HG02840 (cell line): ENCODE data around the gene PYGB.

Experiments
- ATAC-seq: cut with Tn5 transposase; IDR thresholded peaks from one replicate; pipeline ENCODE4 v1.9.1; 2021; ENCODE audit warnings: mild to moderate bottlenecking, moderate library complexity, moderate number of reproducible peaks; ENCODE audit not compliant: unreplicated experiment, low FRiP score

The PYGB gene

DNA sequence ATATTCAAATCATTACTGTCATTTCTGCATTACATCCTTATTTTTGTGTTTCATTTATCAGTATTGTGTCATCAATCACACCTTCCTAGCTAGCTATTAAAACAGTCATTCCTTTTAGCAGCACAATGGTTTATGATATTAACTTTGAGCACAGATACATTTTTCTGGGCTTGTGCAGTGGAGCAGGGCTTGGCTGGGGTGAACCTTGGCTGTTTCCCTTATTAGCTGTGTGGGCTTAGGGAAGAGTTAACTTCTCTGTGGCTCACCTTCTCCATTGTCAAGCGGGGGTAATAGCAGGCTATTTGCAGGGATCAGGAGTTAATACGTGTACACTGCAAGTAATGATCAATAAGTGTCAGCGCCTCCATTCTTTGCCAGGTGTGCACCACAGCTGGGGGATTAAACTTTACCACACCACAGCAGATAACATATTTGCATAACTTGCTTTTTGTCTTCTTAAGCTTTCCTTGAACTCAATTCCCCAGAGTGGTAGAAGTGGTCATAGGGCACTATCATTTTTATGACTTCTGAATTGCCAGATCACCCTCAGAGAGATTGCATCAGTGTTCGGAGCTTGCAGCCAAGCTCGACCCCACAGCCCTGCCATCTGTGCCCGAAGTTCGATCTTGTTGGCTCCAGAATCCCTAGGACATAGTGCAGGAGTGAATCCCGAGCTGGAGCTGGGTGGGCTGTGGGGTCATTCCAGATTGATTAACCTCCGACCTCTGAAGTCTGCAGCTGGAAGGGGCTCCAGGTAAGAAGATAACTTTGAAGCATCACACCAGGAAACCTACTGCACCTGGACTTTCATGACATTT, 1.5 kb upstream of the PYGB start:
- no peak for ATAC-seq

- ATAC-seq = no peak
These were observed 826 bp upstream of the PYGB start for GRCh38 chr20:25247000-25247517.

DNA sequence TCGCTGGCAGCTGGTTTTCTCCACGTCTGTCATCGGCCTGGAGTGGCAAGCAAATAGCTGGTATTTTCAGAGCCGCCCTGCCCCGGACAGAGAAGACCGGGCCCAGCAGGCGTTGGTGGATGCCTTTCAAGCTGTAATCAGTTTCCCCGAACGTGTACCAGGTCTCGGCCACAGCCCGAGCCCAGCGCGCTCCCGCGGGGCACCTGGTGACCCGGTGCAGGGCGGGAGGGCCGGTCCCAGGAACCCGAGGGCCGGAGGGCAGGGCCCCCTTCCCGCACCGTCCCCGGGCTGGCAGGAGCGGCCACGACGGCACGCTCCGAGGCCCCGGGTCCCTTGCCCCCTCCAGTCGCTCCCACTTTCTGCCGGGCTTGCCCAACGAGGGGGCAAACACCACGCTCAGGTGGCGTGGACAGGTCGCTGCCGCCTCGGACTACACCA, 348 bp upstream of the PYGB start:
- ATAC-seq = peak; percentile 38

DNA sequence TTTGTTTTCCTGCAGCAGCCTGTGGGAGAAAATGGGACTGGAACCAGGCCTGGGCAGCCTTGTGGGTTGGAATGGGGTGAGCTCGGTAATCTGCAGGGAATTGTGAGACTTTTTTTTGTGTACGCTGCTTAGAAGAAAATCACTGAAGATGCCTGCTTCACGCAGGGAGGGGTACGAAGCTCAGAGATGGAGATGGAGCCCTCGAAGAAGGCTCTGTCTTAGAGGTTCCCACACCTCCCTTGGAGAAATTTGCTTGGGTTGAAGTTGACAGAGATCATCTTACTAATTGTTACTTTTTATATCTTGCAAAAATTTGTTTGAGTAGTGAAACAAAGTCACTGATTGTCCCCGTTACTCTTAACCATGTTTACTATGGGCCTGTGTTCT, 894 bp downstream of the PYGB start:
- ATAC-seq = peak; percentile 1

DNA sequence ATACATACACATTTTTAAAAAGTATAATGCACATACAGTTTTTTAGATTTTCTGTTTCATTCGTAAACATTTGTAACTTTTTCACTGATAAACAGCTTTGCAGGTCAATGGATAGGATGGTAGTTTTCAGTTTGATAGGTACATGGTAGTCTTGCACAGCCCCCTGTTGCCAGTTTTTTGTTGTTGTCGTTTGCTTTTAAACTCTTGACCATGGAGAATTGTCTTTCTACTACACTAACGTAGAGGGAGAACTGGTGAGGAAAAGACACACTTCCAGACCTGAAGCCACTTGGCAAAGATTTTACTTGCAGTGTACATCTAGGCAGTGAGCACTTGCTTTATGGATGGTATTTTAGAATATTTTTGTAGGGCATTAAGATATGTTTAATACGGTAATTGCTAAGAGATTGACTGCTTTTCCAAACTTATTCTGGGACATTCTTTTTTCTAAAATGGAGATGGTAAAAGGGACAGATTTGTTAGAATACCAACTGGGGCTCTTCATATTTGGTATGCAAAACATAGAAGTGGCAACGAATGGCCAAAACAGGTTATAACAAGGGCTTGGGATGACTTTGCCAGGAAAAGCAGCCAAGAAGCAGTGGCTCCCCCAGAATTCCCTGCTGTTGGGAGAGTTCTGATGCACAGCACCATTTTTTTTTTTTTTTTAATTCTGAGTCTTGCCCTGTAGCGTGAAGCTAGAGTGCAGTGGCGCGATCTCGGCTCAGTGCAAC, 1.5 kb downstream of the PYGB start:
- no peak for ATAC-seq

DNA sequence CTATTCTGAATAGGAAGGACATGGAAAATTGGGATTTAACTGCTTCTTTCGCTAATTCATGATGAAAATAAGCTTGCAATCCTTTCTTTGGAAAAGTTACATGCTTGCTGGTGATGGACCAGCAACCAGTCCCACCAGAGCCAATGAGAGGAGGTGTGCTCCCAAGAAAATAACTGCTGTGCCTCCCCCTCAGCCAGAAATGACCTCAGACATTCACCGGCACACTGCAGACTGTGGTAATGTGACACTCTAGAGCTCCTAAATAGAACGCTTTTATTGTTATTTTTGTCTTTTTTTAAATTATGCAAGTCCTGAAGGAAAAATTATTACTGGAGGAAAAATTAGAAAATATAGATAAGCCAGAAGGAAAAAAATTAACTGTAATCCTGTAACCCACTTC, 2.6 kb downstream of the PYGB start:
- no peak for ATAC-seq

DNA sequence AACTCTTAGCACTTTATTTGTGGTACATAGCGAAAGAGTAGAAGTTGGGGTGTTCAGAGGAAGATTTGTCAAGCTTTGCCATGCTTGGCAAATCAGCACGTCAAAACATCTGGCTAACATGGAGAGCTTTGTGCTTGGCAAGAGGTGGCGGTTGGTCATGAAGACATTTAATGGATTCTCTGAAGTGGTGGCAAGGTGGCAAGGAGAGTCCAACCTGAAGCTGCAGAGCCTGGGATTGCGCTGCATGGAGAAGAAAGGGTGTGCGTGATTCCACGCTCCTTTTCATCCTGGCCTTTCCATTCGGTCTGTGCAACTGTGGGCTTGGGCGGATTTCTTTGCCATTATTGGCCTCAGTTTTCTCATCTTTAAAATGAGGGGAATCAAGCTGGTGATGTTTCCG, 3.1 kb downstream of the PYGB start:
- no peak for ATAC-seq

- no peak for ATAC-seq
These were observed 3.7 kb downstream of the PYGB start for GRCh38 chr20:25251558-25251957.

GRCh38 chr20:25252230-25252651, 4.4 kb downstream of the PYGB start:
- ATAC-seq = no peak

DNA sequence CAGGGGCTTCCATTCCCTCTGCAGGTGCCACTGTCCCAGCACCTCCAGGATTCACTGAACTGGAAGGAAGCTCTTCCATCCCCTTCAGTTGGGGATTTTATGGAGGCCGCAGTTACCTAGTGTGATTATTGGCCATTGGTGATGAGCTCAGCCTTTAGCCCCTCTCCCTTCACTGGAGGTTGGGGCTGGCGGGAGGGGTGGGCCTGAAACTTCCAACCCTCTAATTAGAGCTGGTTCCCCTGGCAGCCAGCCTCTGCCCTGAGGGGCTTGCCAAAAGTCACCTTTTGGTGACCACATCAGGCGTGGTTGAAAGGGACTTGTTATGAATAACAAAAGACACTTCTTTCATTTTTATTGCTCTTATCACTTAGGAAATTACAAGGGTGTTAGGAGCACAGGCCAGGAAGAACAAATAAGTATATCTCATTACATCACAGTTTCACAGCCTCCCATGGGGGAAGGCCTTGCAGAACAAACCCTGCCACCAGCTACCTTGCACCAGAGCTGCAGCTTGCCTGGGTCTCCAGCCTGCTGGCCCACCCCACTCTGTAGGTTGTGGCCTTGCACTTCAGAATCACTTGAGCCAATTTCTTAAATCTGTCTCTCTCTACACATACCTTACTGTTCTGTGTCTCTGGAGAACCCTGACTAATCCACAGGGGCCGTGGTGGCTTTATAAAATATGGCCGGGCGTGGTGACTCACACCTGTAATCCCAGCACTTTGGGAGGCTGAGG, 5.0 kb downstream of the PYGB start:
- no peak for ATAC-seq

- no peak for ATAC-seq
These were observed 5.9 kb downstream of the PYGB start for GRCh38 chr20:25253606-25254275.

- no peak for ATAC-seq
These were observed 6.7 kb downstream of the PYGB start for GRCh38 chr20:25254571-25254970.

DNA sequence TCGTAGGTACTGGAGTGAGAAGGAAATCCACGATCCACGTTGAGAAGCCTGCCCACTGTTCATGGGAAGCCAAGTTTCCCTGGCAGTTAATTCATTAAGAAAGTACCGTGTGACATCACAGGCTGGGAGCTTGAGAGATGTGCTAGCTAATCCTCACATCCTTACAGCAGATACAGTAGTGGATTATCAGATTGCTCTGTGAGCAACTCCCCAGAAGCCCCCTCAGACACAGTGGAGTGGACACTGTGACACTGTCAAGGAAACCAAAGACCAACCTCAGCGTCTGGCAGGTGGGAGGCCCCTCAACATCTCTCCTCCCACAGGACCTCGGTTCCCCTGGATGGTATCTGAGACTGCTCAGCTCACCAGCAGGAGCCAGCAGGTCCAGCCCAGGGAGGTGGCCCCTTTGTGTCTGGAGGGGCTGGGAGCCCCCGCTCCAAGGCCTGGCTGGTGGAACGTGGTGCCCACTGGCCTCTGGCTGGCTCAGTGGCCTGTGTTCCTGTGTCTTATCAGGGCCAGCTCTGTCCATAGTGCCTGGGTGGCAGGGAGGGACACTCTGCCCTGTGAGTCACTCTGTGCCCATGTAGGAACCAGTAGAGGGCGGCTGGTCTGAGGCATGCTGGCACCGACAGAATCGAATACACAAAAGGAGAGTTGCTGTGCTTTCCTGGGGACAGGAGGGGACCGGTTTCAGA, 7.2 kb downstream of the PYGB start:
- ATAC-seq = no peak

- ATAC-seq = no peak
These were observed 8.5 kb downstream of the PYGB start for GRCh38 chr20:25256226-25256859.

DNA sequence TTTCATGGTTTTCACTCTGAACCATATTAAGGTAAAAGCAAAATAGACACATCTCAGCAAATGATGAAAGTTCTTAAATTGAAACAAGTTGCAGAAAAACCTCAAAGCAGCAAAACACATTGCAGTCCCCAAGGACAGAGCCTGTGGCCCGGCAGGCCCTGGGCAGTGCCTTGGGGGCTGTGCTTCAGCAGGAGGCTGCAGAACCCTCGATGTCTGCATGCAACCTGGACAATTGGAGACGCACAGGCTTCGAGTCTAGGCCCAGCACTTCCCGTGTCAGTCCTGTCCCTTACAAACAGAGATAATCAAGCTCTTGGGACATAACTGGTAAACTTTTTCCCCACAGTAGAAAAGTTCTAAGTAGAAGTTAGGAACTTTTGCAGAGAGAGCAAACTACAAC, 9.2 kb downstream of the PYGB start:
- no peak for ATAC-seq

- ATAC-seq = no peak
These were observed 10.0 kb downstream of the PYGB start for GRCh38 chr20:25257756-25258475.

DNA sequence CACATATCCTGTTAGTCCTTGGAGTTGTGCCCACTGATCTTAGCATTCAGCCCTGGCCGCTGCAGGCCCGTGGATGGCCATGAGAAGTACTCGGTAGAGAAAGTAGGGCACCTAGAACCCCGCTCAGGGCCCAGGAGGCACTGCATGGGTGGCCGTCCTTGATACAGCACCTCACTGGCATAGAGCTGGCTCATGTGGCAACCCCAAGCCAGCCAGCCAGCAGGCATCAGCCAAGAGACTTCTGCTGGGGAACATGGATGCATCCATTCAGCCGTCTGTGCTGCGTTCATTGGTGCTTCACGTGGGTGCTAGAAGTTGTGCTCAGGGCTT, 10.6 kb downstream of the PYGB start:
- no peak for ATAC-seq

DNA sequence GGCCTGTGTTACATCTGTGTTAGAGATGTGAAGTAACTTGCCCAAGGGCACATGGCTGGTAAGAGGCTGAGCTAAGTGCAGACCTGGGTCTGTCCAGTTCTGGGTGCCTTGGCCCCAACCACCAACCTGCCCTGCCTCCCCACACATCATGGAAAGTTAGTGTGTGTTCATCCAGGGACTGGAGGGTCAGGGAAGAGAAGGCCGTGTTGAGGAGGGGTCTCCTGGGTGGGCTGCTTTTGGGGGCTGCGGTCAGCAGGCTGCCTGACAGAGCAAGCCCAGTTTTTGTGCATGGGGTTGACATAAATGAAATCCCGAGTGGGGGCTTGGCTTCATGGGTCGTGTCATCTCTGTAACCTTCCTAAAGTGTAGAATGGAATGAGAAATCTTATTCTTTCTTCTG, 10.9 kb downstream of the PYGB start:
- no peak for ATAC-seq

- ATAC-seq = no peak
These were observed 11.5 kb downstream of the PYGB start for GRCh38 chr20:25259358-25259757.
